C4-2B (cell line): ENCODE data around the gene CYTIP.

Experiments used
- CTCF ChIP-seq: fragments of 450-650 bp; conservative IDR thresholded peaks from 2 replicates; pipeline ENCODE4 v1.5.1; 2017; ENCODE audit warnings: mild to moderate bottlenecking
- ZFX ChIP-seq: fragments of 450-650 bp; IDR thresholded peaks from 2 replicates; pipeline ENCODE4 v1.6.1; 2017

- TF ChIP-seq CTCF: no peak
- no peak for TF ChIP-seq ZFX
Observed at GRCh38 chr2:157487271-157487610, 43.4 kb upstream of the CYTIP start.
